H7 (cell line): ENCODE data around the gene DUSP8. TPM values are rescaled to one million over a fixed set of nuclear protein-coding genes. Genes with fewer than 3 reads are reported as not detected.

Experiments
- DNase-seq: peaks from one replicate; pipeline ENCODE4 v3.0.0; 2012
- H3K27me3 ChIP-seq: 2 replicates; pipeline ENCODE4 v1.6.0; 2011; ENCODE audit warnings: mild to moderate bottlenecking, low read length; ENCODE audit not compliant: control insufficient read depth, insufficient read depth
- H3K36me3 ChIP-seq: replicated peaks from 2 replicates; pipeline ENCODE4 v1.5.1; 2011; ENCODE audit warnings: low read length; ENCODE audit not compliant: control insufficient read depth, insufficient read depth
- H3K4me3 ChIP-seq: 2 replicates; pipeline ENCODE4 v1.5.1; 2011; ENCODE audit warnings: low read depth, mild to moderate bottlenecking, control low read depth, low read length, moderate library complexity; ENCODE audit not compliant: insufficient read depth
- total RNA-seq: library from RNA; depleted of rRNA; stranded (reverse); fragments of >200 nt; shearing (Covaris generic); gene quantifications from 2 replicates; pipeline ENCODE4 v1.2.3, GENCODE V29; 2014

Gene DUSP8
- total RNA-seq, 1 experiment from 2014 or later = 1.7 TPM

- Histone ChIP-seq H3K4me3 (no peak overlapping the region), H3K36me3 (no peaks in the 10 kb centered on the region), H3K27me3 (no peaks in the 10 kb centered on the region)
- peak; percentile 50 for DNase-seq
These were observed 42.8 kb downstream of the DUSP8 start for GRCh38 chr11:1529286-1529685.

- no peak overlapping the region for H3K4me3 ChIP-seq
- DNase-seq = no peak
- no peaks in the 10 kb centered on the region for H3K27me3 ChIP-seq
- H3K36me3 ChIP-seq = no peaks in the 10 kb centered on the region
These were observed 43.4 kb downstream of the DUSP8 start for GRCh38 chr11:1528710-1529109.

- Histone ChIP-seq H3K4me3 (no peak overlapping the region), H3K27me3 (no peaks in the 10 kb centered on the region), H3K36me3 (no peaks in the 10 kb centered on the region)
- no peak for DNase-seq
These were observed 45.3 kb downstream of the DUSP8 start for GRCh38 chr11:1526785-1527184.

GRCh38 chr11:1523779-1524178, 48.3 kb downstream of the DUSP8 start:
- no peaks in the 10 kb centered on the region for H3K27me3 ChIP-seq
- no peak for DNase-seq
- H3K4me3 ChIP-seq = no peak overlapping the region
- H3K36me3 ChIP-seq = no peaks in the 10 kb centered on the region; the same call in 1 of the 2 replicates

- no peak overlapping the region for H3K4me3 ChIP-seq
- no peaks in the 10 kb centered on the region; the same call in 1 of the 2 replicates for H3K36me3 ChIP-seq
- DNase-seq = no peak
- H3K27me3 ChIP-seq = no peaks in the 10 kb centered on the region
These were observed 49.0 kb downstream of the DUSP8 start for GRCh38 chr11:1523077-1523476.

- DNase-seq = no peak
- no peaks in the 10 kb centered on the region; the same call in 1 of the 2 replicates for H3K36me3 ChIP-seq
These were observed 50.0 kb downstream of the DUSP8 start for GRCh38 chr11:1522081-1522424.

GRCh38 chr11:1521382-1522080, 50.5 kb downstream of the DUSP8 start:
- Histone ChIP-seq H3K27me3 (no peaks in the 10 kb centered on the region), H3K36me3 (no peaks in the 10 kb centered on the region; the same call in 1 of the 2 replicates), H3K4me3 (no peak overlapping the region)
- no peak for DNase-seq

More at GRCh38 chr11:1522081-1522424, 50.0 kb downstream of the DUSP8 start:
- no peaks in the 10 kb centered on the region for H3K27me3 ChIP-seq
- H3K4me3 ChIP-seq = no peak overlapping the region

GRCh38 chr11:1520663-1521267, 51.3 kb downstream of the DUSP8 start:
- Histone ChIP-seq H3K27me3 (no peaks in the 10 kb centered on the region), H3K4me3 (no peak overlapping the region), H3K36me3 (no peaks in the 10 kb centered on the region; the same call in 1 of the 2 replicates)
- peak; percentile 48 for DNase-seq

- no peaks in the 10 kb centered on the region; the same call in 1 of the 2 replicates for H3K36me3 ChIP-seq
- DNase-seq = no peak
- H3K27me3 ChIP-seq = no peaks in the 10 kb centered on the region
- H3K4me3 ChIP-seq = no peak overlapping the region
These were observed 51.8 kb downstream of the DUSP8 start for GRCh38 chr11:1520209-1520662.

- H3K4me3 ChIP-seq = no peak overlapping the region
- H3K36me3 ChIP-seq = no peaks in the 10 kb centered on the region; the same call in 1 of the 2 replicates
- H3K27me3 ChIP-seq = no peaks in the 10 kb centered on the region
- DNase-seq = no peak
These were observed 52.8 kb downstream of the DUSP8 start for GRCh38 chr11:1519028-1520010.

- Histone ChIP-seq H3K27me3 (no peaks in the 10 kb centered on the region), H3K36me3 (no peaks in the 10 kb centered on the region; the same call in 1 of the 2 replicates), H3K4me3 (no peak overlapping the region)
- no peak for DNase-seq
These were observed 53.8 kb downstream of the DUSP8 start for GRCh38 chr11:1518301-1518700.

GRCh38 chr11:1517117-1518005, 54.7 kb downstream of the DUSP8 start:
- no peak for DNase-seq
- Histone ChIP-seq H3K27me3 (no peaks in the 10 kb centered on the region), H3K4me3 (no peak overlapping the region), H3K36me3 (no peaks in the 10 kb centered on the region; the same call in 1 of the 2 replicates)

GRCh38 chr11:1516273-1517067, 55.6 kb downstream of the DUSP8 start:
- no peak for DNase-seq
- H3K4me3 ChIP-seq = no peak overlapping the region
- no peaks in the 10 kb centered on the region; the same call in 1 of the 2 replicates for H3K36me3 ChIP-seq
- no peaks in the 10 kb centered on the region for H3K27me3 ChIP-seq
